ENCODE results near the gene ZNF691.
A peak's percentile ranks its signal among the peaks of the same experiment; 100 is the strongest.

The ZNF691 gene

DNA sequence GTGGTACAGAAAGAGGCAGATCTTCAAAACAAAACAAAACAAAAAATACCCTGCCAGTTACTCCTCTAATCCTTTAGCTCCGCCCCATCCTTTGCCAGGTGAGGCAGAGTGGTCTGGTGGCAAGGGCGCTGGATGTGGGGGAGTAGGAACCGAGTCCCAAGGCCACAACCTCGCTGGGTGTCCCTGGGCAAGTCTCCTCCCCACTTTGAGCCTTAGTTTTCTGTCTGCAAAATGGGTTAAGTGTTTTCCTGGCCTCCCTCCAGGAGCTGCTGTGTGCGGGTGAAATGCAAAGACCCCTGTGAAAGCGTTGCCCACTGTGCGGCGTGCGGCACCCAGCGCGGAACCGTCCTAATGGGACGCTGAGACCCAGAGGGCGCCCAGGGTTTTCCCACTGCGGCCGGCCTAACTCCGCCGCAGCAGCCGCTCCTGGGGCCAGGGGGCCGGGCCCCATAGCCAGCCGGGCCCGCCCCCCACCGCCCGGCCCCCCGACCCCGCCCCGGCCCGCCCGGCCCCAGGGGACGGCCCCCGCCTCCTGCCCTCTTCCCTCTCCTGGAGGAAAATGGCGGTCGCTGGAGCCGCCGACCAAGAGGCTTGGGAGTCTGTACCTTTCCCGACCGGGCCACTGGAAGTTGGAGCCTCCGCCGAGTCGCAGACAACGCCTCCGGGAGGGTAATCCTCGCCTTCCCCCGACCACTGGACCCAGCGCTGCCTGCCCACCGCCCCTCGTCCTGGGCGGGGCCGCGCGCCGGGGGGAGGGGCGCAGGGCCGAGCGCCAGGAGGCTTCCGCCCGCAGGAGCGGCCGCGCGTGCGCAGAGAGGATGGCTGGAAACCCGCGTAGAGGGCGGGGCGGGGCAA lies 29.6 kb upstream of the ZNF691 start, which contains the start of the genes ERMAP and SVBP:
ERMAP (plus strand) TSS at position 538 of the 855 bp plus-strand sequence. CDS start 13,327 bp downstream, outside the sequence.
SVBP (minus strand) TSS at position 813 of the 855 bp plus-strand sequence. CDS start 853 bp downstream, outside the sequence.
- peak within 1 kb of the TSS; percentile 97 for H3K27ac ChIP-seq
- peak within 1 kb of the TSS; percentile 69 for H3K4me3 ChIP-seq
- peak within 1 kb of the TSS; percentile 86 for H3K4me2 ChIP-seq
- H3K9ac ChIP-seq: peak within 1 kb of the TSS; percentile 94
- H4K20me1 ChIP-seq: no peaks in the 10 kb centered on the region
- no peak for TF ChIP-seq Cebpa-rat (IDR thresholded peaks at IDR 0.05)
- peaks cover 19% of the 10 kb centered on the region for H3K4me1 ChIP-seq
- H3K27me3 ChIP-seq: no peaks in the 10 kb centered on the region
- no peaks in the 10 kb centered on the region for H3K9me3 ChIP-seq
- H3K36me3 ChIP-seq: peaks cover 6% of the 10 kb centered on the region; the same call in 1 of the 2 replicates

DNA sequence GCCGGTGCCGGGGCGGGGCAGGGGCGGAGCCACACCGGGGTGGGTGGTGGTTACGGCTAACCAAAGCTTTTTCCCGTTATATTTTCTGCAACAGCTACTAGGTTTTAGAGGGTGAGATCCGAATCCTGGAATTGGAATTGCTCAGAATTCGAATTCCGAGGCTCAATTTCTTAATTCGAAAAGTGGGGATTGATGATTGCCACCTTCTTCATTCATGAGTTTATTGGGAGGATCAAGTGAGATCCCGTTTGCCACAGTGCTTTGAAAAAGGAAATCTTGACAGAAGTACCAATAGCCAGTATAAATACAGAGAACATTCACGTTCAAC lies 29.0 kb upstream of the ZNF691 start:
- Histone ChIP-seq H3K27me3 (no peaks in the 10 kb centered on the region), H4K20me1 (no peaks in the 10 kb centered on the region), H3K9me3 (no peaks in the 10 kb centered on the region), H3K9ac (no peak overlapping the region), H3K4me2 (peak overlapping the region; percentile 86), H3K36me3 (peaks cover 6% of the 10 kb centered on the region; the same call in 1 of the 2 replicates), H3K4me1 (peaks cover 19% of the 10 kb centered on the region), H3K27ac (peak overlapping the region; percentile 97), H3K4me3 (peak overlapping the region; percentile 69)
- TF ChIP-seq Cebpa-rat (IDR thresholded peaks at IDR 0.05): no peak

DNA sequence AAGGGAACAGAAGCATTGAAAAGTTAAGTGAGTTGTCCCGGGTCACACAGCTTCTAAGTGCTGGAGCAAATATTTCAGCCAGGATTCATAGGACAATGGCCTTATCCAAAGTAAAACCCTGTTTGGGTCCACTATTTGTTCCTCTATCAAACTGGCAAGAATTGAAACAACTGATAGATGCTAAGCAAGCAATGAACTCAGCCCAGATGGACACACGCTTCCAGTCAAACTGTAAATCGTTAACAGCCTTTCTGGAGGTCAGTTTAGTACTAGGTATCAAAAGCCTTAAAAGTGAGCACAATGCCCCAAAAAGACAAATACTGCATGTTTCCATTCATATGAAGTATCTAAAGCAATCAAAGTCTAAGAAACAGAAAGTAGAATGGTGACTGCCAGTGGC lies 28.4 kb upstream of the ZNF691 start:
- TF ChIP-seq Cebpa-rat (IDR thresholded peaks at IDR 0.05): no peak
- Histone ChIP-seq H4K20me1 (no peaks in the 10 kb centered on the region), H3K27me3 (no peaks in the 10 kb centered on the region), H3K4me3 (no peak overlapping the region; the same call in 1 of the 2 replicates), H3K36me3 (peaks cover 6% of the 10 kb centered on the region; the same call in 1 of the 2 replicates), H3K9ac (no peak overlapping the region), H3K4me2 (peak overlapping the region; percentile 86), H3K27ac (no peak overlapping the region), H3K4me1 (peaks cover 19% of the 10 kb centered on the region), H3K9me3 (no peaks in the 10 kb centered on the region)

DNA sequence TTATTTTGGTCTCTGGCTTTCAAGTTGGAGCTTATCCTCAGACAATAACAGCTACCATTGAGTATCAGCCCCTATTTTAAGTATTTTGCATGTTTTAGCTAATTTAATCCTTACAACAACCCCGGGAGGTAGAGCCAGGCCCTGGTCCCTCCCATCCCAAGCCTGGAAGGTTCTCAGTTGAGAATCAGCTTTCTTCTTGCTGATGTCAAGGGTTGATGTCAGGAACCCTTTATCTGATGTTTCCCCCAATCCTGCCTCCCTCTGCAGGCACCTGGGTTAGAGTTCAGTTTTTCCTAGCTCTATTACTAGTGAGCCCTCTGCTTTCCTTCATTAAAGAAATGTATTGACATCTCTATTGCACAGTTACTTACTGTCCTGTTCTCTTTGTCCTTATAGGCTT lies 25.6 kb upstream of the ZNF691 start:
- H3K36me3 ChIP-seq: no peaks in the 10 kb centered on the region

DNA sequence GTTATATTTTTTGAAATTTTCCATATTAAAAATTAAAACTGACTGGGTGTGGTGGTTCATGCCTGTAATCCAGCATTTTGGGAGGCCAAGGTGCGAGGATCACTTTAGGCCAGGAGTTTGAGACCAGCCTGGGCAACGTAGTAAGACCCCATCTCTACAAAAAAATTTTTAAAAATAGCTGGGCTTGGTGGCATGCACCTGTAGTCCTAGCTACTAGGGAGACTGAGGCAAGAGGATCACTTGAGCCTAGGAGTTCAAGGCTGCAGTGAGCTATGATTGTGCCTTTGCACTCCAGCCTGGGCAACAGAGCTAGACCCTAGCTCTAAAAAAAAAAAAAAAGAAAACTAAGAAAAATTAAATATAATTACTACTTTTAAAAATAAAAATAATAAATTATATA lies 24.7 kb upstream of the ZNF691 start:
- Histone ChIP-seq H3K36me3 (no peaks in the 10 kb centered on the region), H4K20me1 (no peaks in the 10 kb centered on the region), H3K9ac (no peak overlapping the region), H3K4me3 (no peak overlapping the region), H3K9me3 (no peaks in the 10 kb centered on the region), H3K27me3 (no peaks in the 10 kb centered on the region), H3K27ac (no peak overlapping the region), H3K4me2 (no peak overlapping the region), H3K4me1 (peaks cover 7% of the 10 kb centered on the region; the same call in 1 of the 2 replicates)
- no peak for TF ChIP-seq Cebpa-rat (IDR thresholded peaks at IDR 0.05)

More for the DNA sequence above, 25.6 kb upstream of the ZNF691 start:
- H3K9ac ChIP-seq: no peak overlapping the region
- no peaks in the 10 kb centered on the region for H4K20me1 ChIP-seq
- H3K4me3 ChIP-seq: no peak overlapping the region
- no peak overlapping the region for H3K27ac ChIP-seq
- H3K9me3 ChIP-seq: no peaks in the 10 kb centered on the region
- H3K4me2 ChIP-seq: no peak overlapping the region
- peaks cover 15% of the 10 kb centered on the region for H3K4me1 ChIP-seq
- no peak for TF ChIP-seq Cebpa-rat (IDR thresholded peaks at IDR 0.05)
- H3K27me3 ChIP-seq: no peaks in the 10 kb centered on the region

DNA sequence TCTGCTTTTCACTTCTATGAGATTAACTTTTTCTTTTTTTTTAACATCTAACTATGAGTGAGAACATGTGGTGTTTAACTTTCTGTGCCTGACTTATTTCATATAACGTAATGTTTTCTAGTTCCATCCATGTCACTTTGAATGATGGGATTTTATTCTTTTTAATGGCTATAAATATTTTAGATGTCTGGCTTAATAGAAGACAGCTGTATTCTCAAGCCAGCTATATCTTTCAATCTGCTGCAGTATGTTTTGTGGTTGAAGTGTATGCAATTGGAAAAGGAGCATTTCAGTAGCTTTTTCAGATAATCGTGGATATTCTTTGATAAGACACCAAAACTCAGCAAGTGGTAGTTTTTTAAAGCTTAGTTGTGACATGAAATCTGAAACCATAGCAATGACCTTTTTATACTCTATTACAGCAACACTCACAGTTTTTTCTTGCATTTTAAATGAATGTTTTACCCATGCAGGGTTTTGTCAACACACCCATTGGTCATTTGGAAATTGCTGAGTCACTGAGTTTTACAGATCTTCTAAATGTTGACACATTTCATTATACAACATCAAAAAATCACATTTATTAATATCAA lies 23.5 kb upstream of the ZNF691 start:
- TF ChIP-seq Cebpa-rat (IDR thresholded peaks at IDR 0.05): no peak
- no peak overlapping the region for H3K4me2 ChIP-seq
- no peaks in the 10 kb centered on the region for H3K9me3 ChIP-seq
- H3K27me3 ChIP-seq: no peaks in the 10 kb centered on the region
- no peaks in the 10 kb centered on the region for H3K36me3 ChIP-seq
- H4K20me1 ChIP-seq: no peaks in the 10 kb centered on the region
- H3K4me3 ChIP-seq: no peak overlapping the region
- no peak overlapping the region for H3K9ac ChIP-seq
- no peak overlapping the region for H3K27ac ChIP-seq
- H3K4me1 ChIP-seq: peaks cover 2% of the 10 kb centered on the region; the same call in 1 of the 2 replicates

DNA sequence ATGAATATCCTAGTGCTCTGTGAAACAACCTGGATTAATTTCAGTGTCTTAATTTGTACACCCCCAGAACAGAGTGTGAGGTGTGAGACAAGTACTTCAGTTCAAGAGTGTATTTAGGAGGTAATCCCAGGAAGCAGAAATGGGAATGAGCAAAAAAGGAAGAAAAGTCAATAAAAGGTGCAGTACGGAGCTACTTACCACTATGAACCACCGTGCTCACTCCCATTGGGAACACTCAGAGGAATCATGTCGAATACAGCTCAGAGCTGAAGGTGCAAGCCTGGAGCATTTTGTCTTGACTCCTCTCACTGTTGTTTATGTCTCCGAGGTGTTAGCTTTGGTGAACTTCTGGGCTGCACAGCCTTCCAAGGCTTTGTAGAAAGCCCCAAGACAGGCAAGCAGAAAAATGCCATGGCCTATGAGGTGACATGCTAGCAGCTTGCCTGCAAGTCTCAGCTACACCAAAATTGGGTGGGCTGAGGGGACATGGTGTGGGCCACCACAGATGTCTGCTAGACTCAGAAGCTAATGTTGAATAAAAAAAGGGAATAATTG lies 21.9 kb upstream of the ZNF691 start:
- Histone ChIP-seq H3K9ac (no peak overlapping the region), H3K27ac (no peak overlapping the region), H3K4me3 (no peak overlapping the region), H3K27me3 (no peaks in the 10 kb centered on the region), H4K20me1 (no peaks in the 10 kb centered on the region), H3K4me1 (no peaks in the 10 kb centered on the region), H3K4me2 (no peak overlapping the region), H3K9me3 (no peaks in the 10 kb centered on the region), H3K36me3 (no peaks in the 10 kb centered on the region)
- TF ChIP-seq Cebpa-rat (IDR thresholded peaks at IDR 0.05): no peak

DNA sequence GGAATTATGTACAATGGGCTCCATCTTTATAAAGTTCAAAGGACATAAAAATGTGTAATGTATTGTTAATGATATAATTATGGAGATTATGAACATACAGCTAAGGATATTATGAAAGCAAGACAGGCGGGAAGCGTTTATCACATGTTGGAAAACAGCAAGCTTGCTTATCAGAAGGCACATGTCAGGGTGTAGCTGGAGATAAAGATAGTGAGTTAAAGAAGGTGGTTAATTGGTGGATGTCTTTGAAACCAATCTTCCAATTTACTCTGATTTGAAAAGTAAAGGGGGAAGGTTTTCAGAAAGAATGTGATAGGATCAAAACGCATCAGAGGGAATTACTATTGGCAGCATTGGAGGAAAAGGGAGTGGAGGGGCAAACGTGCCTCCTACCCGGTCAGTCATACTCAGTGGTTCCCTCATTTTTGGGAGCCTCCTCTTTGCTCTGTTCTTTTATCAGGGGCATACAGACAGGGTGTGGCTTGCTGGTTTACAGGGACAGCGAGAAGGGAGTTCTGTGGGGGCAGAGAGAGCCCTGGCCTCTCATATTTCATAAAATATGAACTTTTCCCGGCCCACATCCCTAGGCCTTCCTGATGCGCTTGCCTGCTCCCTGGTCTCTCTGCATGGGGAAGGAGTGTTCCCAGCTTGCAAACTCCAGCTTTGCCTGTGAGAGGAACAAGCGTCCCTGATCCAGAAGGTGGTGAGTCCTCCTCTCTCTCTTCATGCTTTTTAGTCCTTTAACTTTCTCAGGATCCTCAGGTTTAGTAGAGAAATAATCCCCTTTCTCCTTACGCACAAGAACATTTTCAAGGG lies 21.2 kb upstream of the ZNF691 start:
- Histone ChIP-seq H3K27me3 (no peaks in the 10 kb centered on the region), H3K4me2 (no peak overlapping the region), H3K4me3 (no peak overlapping the region), H3K9me3 (no peaks in the 10 kb centered on the region), H3K9ac (no peak overlapping the region), H3K36me3 (no peaks in the 10 kb centered on the region), H4K20me1 (no peaks in the 10 kb centered on the region), H3K27ac (no peak overlapping the region), H3K4me1 (no peaks in the 10 kb centered on the region)
- TF ChIP-seq Cebpa-rat (IDR thresholded peaks at IDR 0.05): no peak

DNA sequence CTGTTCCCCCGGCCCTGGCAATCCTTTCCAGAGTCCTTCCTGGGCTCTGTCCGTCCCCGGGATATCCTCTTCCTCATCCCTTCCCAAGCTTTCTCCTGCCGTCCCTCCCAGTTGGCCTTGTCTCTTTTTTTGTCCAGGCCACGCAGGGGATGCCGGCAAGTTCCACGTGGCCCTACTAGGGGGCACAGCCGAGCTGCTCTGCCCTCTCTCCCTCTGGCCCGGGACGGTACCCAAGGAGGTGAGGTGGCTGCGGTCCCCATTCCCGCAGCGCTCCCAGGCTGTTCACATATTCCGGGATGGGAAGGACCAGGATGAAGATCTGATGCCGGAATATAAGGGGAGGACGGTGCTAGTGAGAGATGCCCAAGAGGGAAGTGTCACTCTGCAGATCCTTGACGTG lies 15.8 kb upstream of the ZNF691 start:
- Histone ChIP-seq H3K9me3 (no peaks in the 10 kb centered on the region), H3K9ac (no peak overlapping the region), H3K4me1 (no peaks in the 10 kb centered on the region), H3K4me2 (no peak overlapping the region), H3K36me3 (no peaks in the 10 kb centered on the region), H3K4me3 (no peak overlapping the region), H3K27me3 (no peaks in the 10 kb centered on the region), H3K27ac (no peak overlapping the region), H4K20me1 (no peaks in the 10 kb centered on the region)
- no peak for TF ChIP-seq Cebpa-rat (IDR thresholded peaks at IDR 0.05)
